HPDE6-E6E7 (cell line): ENCODE data around the gene CEP295NL.
"Not testable (repeated sequence)": the region's sequence is repeated elsewhere in the genome, so short reads cannot be mapped to it uniquely, and the experiment has no call there.

Source experiments
- DNase-seq: peaks from one replicate; pipeline ENCODE4 v3.0.0; 2011; ENCODE audit warnings: missing footprints; ENCODE audit errors: extremely low spot score

CEP295NL gene

DNA sequence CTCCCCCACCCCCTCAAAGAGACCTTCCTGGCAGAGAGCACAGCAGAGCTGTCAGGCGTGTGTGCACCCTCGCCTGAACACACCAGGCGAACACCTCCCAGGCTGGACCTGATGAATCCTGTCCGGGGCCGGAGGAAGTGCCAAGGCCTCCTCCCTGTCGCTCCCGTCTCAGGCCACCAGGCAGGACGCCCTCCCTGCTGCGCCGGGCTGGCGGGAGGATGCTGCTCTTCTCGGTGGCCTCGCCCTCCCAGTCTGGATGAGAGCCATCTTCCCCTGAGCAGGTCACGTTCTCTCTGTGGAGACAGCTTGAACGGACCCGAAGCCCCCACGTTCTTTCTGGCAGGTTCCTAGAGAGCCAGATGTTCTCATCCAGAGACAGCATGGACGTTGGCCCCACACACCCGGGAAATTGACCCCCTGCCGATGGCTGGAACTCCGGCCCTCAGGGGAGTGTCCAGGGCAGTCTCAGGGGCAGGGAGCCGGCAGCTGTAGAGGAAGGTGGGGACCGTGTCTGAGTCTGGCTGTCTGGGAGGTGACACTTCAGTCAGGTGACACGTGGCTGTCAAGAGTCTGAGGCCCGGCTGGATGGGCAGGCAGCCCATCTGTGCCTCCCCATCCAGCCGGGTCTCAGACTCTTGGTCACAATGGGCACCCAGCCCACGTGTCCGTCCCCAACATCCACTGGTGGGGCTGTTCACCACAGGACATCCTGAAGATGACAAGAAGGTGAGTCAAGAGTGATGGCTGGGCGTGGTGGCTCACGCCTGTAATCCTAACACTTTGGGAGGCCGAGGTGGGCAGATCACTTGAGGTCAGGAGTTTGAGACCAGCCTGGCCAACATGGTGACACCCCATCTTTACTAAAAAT is 27.1 kb upstream of the CEP295NL start:
- no peak for DNase-seq

- no peak for DNase-seq
Measured at GRCh38 chr17:78925662-78926555, 22.9 kb upstream of the CEP295NL start.

GRCh38 chr17:78925234-78925633 is 22.2 kb upstream of the CEP295NL start, which contains the start of gene TIMP2:
TSS of gene TIMP2 (minus strand) at chr17:78925387. CDS start at chr17:78925088, 299 bp downstream.
- peak; percentile 69 for DNase-seq

DNA sequence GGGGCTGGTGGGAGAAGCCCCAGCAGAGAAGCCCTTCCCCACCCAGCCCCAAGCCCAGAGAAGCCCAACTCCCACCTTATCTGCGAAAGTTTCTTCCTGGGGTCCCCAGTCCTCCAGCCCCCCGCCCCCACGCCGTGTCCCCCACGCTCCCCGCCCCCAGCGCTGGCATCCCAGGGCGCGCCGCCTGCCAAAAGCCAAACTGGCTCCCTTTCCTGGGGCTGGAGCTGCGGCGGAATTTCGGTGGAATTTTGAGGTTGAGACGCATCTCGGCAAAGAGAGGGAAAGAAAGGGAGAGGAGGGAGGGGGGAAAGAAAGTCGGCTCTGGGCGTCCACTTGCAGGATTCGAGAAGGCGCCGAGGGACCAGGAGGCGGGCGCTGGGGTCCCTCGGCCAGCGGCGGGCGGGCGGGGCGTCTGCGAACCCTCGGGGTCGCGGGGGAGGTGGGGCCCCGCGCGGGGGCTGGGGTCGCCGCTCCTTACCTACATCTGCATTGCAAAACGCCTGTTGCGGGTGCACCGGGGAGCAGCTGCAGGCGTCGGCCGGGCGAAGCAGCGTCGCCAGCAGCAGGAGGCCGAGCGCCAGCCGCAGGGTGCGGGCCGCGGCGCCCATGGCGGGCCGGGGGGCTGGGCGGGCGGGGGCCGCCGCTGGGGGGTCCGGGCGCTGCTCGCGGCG is 21.6 kb upstream of the CEP295NL start:
- no peak for DNase-seq

- peak; percentile 94 for DNase-seq
Measured at GRCh38 chr17:78923660-78924453, 20.9 kb upstream of the CEP295NL start.

DNA sequence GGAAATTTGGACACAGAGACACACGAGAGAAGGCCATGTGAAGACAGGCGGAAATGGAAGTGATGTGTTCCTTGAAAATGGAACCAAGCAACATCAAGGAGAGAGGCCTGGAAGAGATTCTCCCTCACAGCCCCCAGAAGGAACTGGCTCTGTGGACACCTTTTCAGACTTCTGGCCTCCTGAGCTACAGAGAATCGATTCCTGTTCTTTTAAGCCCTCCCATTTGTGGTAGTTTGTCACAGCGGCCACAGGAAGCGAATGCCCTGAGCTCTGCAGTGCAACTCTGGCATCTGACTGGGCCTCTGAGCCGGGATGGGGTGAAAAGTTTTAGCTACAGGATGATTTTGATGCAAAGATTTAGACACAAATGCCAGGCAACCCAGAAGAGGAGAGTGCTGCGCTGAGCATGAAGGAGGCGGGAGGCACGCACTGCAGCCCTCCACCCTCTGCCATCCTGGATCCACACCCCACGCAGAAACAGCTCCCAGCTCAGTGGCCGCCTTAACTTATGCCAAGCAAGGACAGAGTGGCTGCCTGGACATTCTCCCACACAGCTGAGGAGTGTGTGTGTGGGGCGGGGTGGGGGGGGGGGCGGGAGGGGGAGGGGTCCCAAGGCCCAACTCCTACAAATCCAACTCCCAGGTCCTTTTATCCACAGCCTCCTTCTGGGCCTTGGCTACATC is 20.0 kb upstream of the CEP295NL start:
- DNase-seq = no peak

DNA sequence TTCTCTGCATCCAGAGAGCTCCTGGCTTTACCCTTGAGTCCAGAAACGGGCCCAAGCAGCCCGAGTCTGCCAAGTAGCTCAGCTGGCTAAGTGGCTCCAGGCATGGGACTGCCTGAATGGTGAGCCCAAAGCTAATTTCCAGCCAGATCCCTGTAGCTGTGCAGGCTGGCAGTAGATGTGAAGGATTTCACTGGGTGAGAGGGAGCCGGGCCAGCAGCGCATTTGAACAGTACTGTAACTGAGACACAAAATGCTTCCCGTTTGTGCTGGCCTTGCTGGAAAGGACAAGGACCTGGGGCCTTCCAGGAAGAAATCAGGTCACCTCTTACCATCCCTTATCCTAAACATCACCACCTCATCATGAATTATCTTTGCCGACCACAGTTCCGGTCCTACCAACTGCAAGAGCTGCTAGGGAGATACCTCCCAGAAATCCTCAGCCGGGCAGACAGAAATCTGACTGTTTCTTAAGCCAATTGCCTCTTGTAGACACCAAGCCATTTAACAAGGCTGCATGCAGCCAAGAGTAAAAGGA is 18.5 kb upstream of the CEP295NL start:
- no peak for DNase-seq

GRCh38 chr17:78920528-78920927 is 17.5 kb upstream of the CEP295NL start:
- no peak for DNase-seq

- DNase-seq = no peak
Measured at GRCh38 chr17:78919861-78920450, 17.0 kb upstream of the CEP295NL start.

GRCh38 chr17:78918979-78919378 is 16.0 kb upstream of the CEP295NL start:
- DNase-seq = no peak

GRCh38 chr17:78917451-78918275 is 14.7 kb upstream of the CEP295NL start:
- DNase-seq = no peak

GRCh38 chr17:78915872-78916632 is 13.1 kb upstream of the CEP295NL start:
- DNase-seq = peak; percentile 78

GRCh38 chr17:78913115-78913514 is 10.1 kb upstream of the CEP295NL start:
- no peak for DNase-seq

DNA sequence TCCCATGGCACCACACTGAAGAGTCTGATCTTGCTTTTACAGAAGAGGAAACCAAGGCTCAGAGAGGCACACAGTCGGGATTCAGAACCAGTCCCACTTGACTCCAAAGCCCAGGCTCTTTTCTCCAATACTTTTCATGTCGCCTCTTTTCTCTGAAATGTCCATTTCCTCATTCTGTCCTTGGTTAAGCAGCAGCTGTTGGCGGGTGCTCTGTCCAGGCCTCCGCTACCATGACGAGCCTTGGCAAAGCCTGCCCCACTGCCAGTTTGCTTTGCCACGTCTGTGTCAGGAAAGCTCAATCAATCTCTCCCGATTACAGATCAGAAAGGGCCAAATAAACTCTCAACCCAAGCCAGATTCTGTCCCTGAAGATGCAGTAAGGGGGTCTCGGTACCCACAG is 9.1 kb upstream of the CEP295NL start:
- DNase-seq = no peak

- not testable (repeated sequence) for DNase-seq
Measured at GRCh38 chr17:78911543-78911942, 8.5 kb upstream of the CEP295NL start.

DNA sequence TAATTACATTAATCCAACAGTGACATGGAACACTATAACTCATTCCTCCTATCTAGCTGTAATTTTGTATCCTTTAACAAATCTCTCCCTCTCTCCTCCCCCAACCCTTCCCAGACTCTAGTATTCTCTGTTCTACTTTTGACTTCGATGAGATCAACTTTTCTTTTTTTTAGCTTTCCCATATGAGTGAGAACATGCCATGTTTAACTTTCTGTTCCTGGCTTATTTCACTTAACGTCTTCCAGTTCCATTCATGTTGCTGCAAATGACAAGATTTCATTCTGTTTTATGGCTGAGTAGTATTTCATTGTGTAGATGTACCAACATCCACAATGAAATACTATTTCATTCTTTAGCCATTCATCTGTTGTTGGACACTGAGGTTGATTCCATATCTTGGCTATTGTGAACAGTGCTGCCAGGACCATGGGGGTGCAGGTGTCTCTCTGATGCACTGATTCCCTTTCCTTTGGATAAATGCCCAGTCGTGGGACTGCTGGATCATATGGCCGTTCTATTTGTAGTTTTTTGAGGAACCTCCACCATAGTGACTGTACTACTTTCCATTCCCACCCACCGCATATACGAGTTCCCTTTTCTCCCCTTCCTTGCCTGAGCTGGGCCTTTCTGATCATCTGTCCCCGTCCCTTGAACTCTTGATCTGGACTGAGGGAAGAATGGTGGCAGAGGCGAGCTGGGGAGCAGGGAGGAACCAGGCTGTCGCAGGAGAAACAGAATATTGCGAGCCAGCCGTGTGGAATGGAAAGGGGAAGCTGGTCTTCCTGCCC is 7.7 kb upstream of the CEP295NL start:
- no peak for DNase-seq

- no peak for DNase-seq
Measured at GRCh38 chr17:78908426-78908825, 5.4 kb upstream of the CEP295NL start.
